KOPT-K1 (cell line): Measurements from ENCODE around the gene MEGF11.

Experiments
- H3K27ac ChIP-seq: fragments of 200-600 bp; sonication (generic); 2 replicates; pipeline ENCODE4 v1.5.1; 2016; ENCODE audit warnings: antibody characterized with exemption, mild to moderate bottlenecking, low read depth, low read length; ENCODE audit not compliant: poor library complexity, severe bottlenecking
- H3K36me3 ChIP-seq: fragments of 200-600 bp; sonication (generic); 2 replicates; pipeline ENCODE4 v1.5.1; 2017; ENCODE audit warnings: antibody characterized with exemption, mild to moderate bottlenecking, low read length, moderate library complexity; ENCODE audit not compliant: insufficient read depth
- H3K9me3 ChIP-seq: fragments of 200-600 bp; sonication (generic); 2 replicates; pipeline ENCODE4 v1.5.1; 2017; ENCODE audit warnings: antibody characterized with exemption, low read length, mild to moderate bottlenecking; ENCODE audit not compliant: insufficient read depth, poor library complexity, severe bottlenecking

The MEGF11 gene

GRCh38 chr15:65907661-65908060, 345.9 kb downstream of the MEGF11 start:
- no peaks in the 10 kb centered on the region for H3K9me3 ChIP-seq
- no peak overlapping the region for H3K27ac ChIP-seq
- peaks cover 43% of the 10 kb centered on the region for H3K36me3 ChIP-seq

GRCh38 chr15:65906396-65906795, 347.2 kb downstream of the MEGF11 start:
- Histone ChIP-seq H3K36me3 (peaks cover 50% of the 10 kb centered on the region), H3K27ac (no peak overlapping the region), H3K9me3 (no peaks in the 10 kb centered on the region)

GRCh38 chr15:65904301-65904700, 349.2 kb downstream of the MEGF11 start:
- Histone ChIP-seq H3K27ac (no peak overlapping the region), H3K36me3 (peaks cover 52% of the 10 kb centered on the region), H3K9me3 (no peaks in the 10 kb centered on the region)

- H3K27ac ChIP-seq, result no peak overlapping the region
- H3K9me3 ChIP-seq, result no peaks in the 10 kb centered on the region
- H3K36me3 ChIP-seq, result peaks cover 60% of the 10 kb centered on the region
Measured at GRCh38 chr15:65903296-65904073, 350.1 kb downstream of the MEGF11 start.

GRCh38 chr15:65902373-65902772, 351.2 kb downstream of the MEGF11 start:
- peaks cover 65% of the 10 kb centered on the region for H3K36me3 ChIP-seq
- no peak overlapping the region for H3K27ac ChIP-seq
- H3K9me3 ChIP-seq, result no peaks in the 10 kb centered on the region

GRCh38 chr15:65901836-65902235, 351.7 kb downstream of the MEGF11 start:
- H3K36me3 ChIP-seq, result peaks cover 70% of the 10 kb centered on the region
- H3K9me3 ChIP-seq, result no peaks in the 10 kb centered on the region
- H3K27ac ChIP-seq, result no peak overlapping the region

- Histone ChIP-seq H3K27ac (no peak overlapping the region), H3K36me3 (peaks cover 75% of the 10 kb centered on the region), H3K9me3 (no peaks in the 10 kb centered on the region)
Measured at GRCh38 chr15:65901336-65901735, 352.2 kb downstream of the MEGF11 start.

- H3K27ac ChIP-seq, result no peak overlapping the region
- no peaks in the 10 kb centered on the region for H3K9me3 ChIP-seq
- peaks cover 73% of the 10 kb centered on the region for H3K36me3 ChIP-seq
Measured at GRCh38 chr15:65900488-65900887, 353.1 kb downstream of the MEGF11 start.

- H3K27ac ChIP-seq, result no peak overlapping the region
- H3K9me3 ChIP-seq, result no peaks in the 10 kb centered on the region
- H3K36me3 ChIP-seq, result peaks cover 58% of the 10 kb centered on the region
Measured at GRCh38 chr15:65896236-65896635, 357.3 kb downstream of the MEGF11 start.

GRCh38 chr15:65893060-65893459, 360.5 kb downstream of the MEGF11 start:
- peaks cover 69% of the 10 kb centered on the region for H3K36me3 ChIP-seq
- no peak overlapping the region for H3K27ac ChIP-seq
- H3K9me3 ChIP-seq, result no peaks in the 10 kb centered on the region

GRCh38 chr15:65888981-65889380, 364.6 kb downstream of the MEGF11 start:
- no peak overlapping the region for H3K27ac ChIP-seq
- peaks cover 78% of the 10 kb centered on the region for H3K36me3 ChIP-seq
- no peaks in the 10 kb centered on the region for H3K9me3 ChIP-seq

- no peak overlapping the region for H3K27ac ChIP-seq
- peaks cover 85% of the 10 kb centered on the region for H3K36me3 ChIP-seq
Measured at GRCh38 chr15:65887565-65887964, 366.0 kb downstream of the MEGF11 start.

GRCh38 chr15:65885668-65886218, 367.8 kb downstream of the MEGF11 start:
- Histone ChIP-seq H3K9me3 (no peaks in the 10 kb centered on the region), H3K27ac (no peak overlapping the region), H3K36me3 (peaks cover 86% of the 10 kb centered on the region)

More at GRCh38 chr15:65887565-65887964, 366.0 kb downstream of the MEGF11 start:
- no peaks in the 10 kb centered on the region for H3K9me3 ChIP-seq

- H3K9me3 ChIP-seq, result no peaks in the 10 kb centered on the region
- no peak overlapping the region for H3K27ac ChIP-seq
- H3K36me3 ChIP-seq, result peaks cover 88% of the 10 kb centered on the region
Measured at GRCh38 chr15:65884511-65884910, 369.0 kb downstream of the MEGF11 start.

- Histone ChIP-seq H3K27ac (no peak overlapping the region), H3K36me3 (peaks cover 88% of the 10 kb centered on the region)
Measured at GRCh38 chr15:65883571-65883970, 370.0 kb downstream of the MEGF11 start.

More at GRCh38 chr15:65883571-65883970, 370.0 kb downstream of the MEGF11 start:
- no peaks in the 10 kb centered on the region for H3K9me3 ChIP-seq
